Glomerular visceral epithelial cell (primary cell): Measurements from ENCODE around the gene TFCP2L1.

Experiments used
- DNase-seq: peaks from one replicate; pipeline ENCODE4 v3.0.0-alpha.2; 2016; ENCODE audit errors: extremely low spot score

The TFCP2L1 gene

GRCh38 chr2:121172456-121172855 lies 112.5 kb downstream of the TFCP2L1 start:
- DNase-seq = no peak

GRCh38 chr2:121171625-121172119 lies 113.3 kb downstream of the TFCP2L1 start:
- DNase-seq = no peak

GRCh38 chr2:121170577-121170976 lies 114.4 kb downstream of the TFCP2L1 start:
- DNase-seq = no peak

DNA sequence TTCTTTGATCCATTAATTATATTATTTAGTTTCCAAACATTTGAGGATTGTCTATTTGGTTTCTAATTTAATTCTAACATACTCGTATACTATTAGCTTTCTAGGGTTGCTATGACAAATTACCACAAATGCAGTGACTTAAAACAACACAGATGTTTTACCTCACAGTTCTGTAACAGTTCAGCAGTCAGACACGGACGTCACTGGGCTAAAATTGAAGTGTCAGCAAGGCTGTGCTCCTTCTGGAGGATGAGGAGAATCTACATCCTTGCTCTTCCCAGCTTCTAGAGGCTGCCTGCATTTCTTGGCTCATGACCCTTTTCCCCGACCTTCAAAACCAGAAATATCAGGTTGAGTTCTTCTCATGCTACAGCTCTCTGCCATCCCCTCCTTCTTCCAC lies 117.6 kb downstream of the TFCP2L1 start:
- no peak for DNase-seq
